Measurements from ENCODE around the gene FANCC. TPM values are rescaled to one million over a fixed set of nuclear protein-coding genes. Genes with fewer than 3 reads are reported as not detected.
A peak's percentile ranks its signal among the peaks of the same experiment; 100 is the strongest.

FANCC gene
- total and polyA plus RNA-seq, 12 donors, result 1.9 to 6.1 (median 3.3) TPM

- H3K27me3 ChIP-seq, result no peaks in the 10 kb centered on the region
- H3K4me3 ChIP-seq, result no peak overlapping the region
- H3K4me1 ChIP-seq (replicated peaks in 1 of 2), result no peaks in the 10 kb centered on the region
- 58 to 67% (median 63%) methylated on average over 3 to 4 of the region's 4 CpGs for WGBS, 4 donors
- H3K9me3 ChIP-seq (replicated peaks in 1 of 3), result no peaks in the 10 kb centered on the region
- intact Hi-C loops (cut with DNase I), result no loop called here
- no peak overlapping the region for H3K27ac ChIP-seq
- TF ChIP-seq CTCF (IDR thresholded peaks at IDR 0.05) (peak; percentile 56 to 79 (median 73)), POLR2A (IDR thresholded peaks at IDR 0.05) (no peak)
- DNase-seq, result peak; percentile 38 to 85 (median 77)
- H3K36me3 ChIP-seq (replicated peaks in 1 of 2), result no peaks in the 10 kb centered on the region
Observed at GRCh38 chr9:95167998-95168397, 149.5 kb downstream of the FANCC start.

- Histone ChIP-seq H3K4me1 (replicated peaks in 1 of 2) (no peaks in the 10 kb centered on the region), H3K4me3 (no peak overlapping the region), H3K27me3 (no peaks in the 10 kb centered on the region), H3K36me3 (replicated peaks in 1 of 2) (no peaks in the 10 kb centered on the region), H3K27ac (no peak overlapping the region), H3K9me3 (replicated peaks in 1 of 3) (no peaks in the 10 kb centered on the region)
- no peak for DNase-seq
- intact Hi-C loops (cut with DNase I), result no loop called here
- 92 to 97% (median 94%) methylated on average over 1 of the region's 1 CpG for WGBS, 4 donors
- TF ChIP-seq CTCF (IDR thresholded peaks at IDR 0.05) (no peak), POLR2A (IDR thresholded peaks at IDR 0.05) (no peak)
Observed at GRCh38 chr9:95165004-95165403, 152.5 kb downstream of the FANCC start.

DNA sequence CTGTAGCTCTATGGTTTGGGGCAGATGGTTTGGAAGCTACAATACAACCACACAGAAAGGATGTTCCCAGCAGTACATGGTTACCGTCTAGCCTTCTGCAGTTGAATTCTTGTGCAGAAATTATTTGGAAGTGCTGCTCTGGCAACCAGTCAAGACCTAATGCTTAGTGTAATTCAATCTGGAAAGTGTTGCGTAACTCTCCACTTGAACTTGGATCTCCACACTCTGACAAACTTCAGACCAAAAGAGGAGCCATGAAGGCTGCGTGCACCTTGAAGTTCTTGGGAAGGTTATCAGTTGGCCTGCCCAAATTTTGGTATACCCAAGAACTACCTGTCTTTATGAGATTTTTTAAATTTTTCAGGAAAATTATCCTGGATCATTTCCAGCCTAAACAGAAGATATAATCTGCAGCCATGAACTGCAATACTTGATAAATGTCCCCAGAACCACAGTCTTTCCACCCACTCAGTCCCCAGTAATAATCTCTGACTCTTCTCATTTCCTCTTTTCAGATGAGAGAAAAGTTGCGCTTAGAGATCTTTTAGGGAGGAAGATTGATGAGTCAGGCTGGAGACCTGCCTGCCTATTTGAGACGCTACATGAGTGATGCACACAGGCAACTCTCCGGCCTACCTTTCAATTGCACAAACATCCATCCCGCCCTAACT is 159.9 kb downstream of the FANCC start:
- Histone ChIP-seq H3K9me3 (replicated peaks in 1 of 3) (no peaks in the 10 kb centered on the region), H3K4me1 (replicated peaks in 1 of 2) (peaks cover 0 to 3% of the 10 kb centered on the region in 2 donors), H3K36me3 (replicated peaks in 1 of 2) (no peaks in the 10 kb centered on the region), H3K4me3 (no peak overlapping the region), H3K27me3 (no peaks in the 10 kb centered on the region), H3K27ac (peak overlapping the region in 2 of 5 donors; percentile 7 to 49)
- DNase-seq, result peak in 5 of 7 donors; percentile 29 to 49 (median 46)
- TF ChIP-seq CTCF (IDR thresholded peaks at IDR 0.05) (no peak), POLR2A (IDR thresholded peaks at IDR 0.05) (no peak)
- 68 to 75% (median 74%) methylated on average over 6 to 7 of the region's 7 CpGs for WGBS, 4 donors
- intact Hi-C loops (cut with DNase I), result no loop called here

- Histone ChIP-seq H3K27me3 (no peaks in the 10 kb centered on the region), H3K4me3 (no peak overlapping the region), H3K27ac (no peak overlapping the region), H3K9me3 (replicated peaks in 1 of 3) (no peaks in the 10 kb centered on the region), H3K36me3 (replicated peaks in 1 of 2) (no peaks in the 10 kb centered on the region), H3K4me1 (replicated peaks in 1 of 2) (peaks cover 0 to 3% of the 10 kb centered on the region in 2 donors)
- intact Hi-C loops (cut with DNase I), result no loop called here
- no peak for DNase-seq
- no peak for TF ChIP-seq CTCF (IDR thresholded peaks at IDR 0.05)
- TF ChIP-seq POLR2A (IDR thresholded peaks at IDR 0.05), result no peak
- WGBS, 4 donors, result 93 to 99% (median 97%) methylated on average over 2 of the region's 2 CpGs
Observed at GRCh38 chr9:95156074-95156473, 161.4 kb downstream of the FANCC start.
